ENCODE measurements around the gene CELSR1. TPM values are rescaled to one million over a fixed set of nuclear protein-coding genes. Genes with fewer than 3 reads are reported as not detected.
A peak's percentile ranks its signal among the peaks of the same experiment; 100 is the strongest.

The CELSR1 gene
- total RNA-seq, 3 donors from 2014 or later = 1.9 to 4.2 (median 2.5) TPM

- H3K4me3 ChIP-seq = no peak overlapping the region
- no peak for ATAC-seq
- H3K9me3 ChIP-seq = no peaks in the 10 kb centered on the region
- intact Hi-C loops (cut with DNase I, micrococcal nuclease) = no loop called here
- TF ChIP-seq CTCF (IDR thresholded peaks at IDR 0.05) = no peak
- no peaks in the 10 kb centered on the region for H3K36me3 ChIP-seq (ENCODE audit: low read depth)
- H3K4me1 ChIP-seq (ENCODE audit: low read depth) = no peaks in the 10 kb centered on the region
- no peak for DNase-seq
These were observed 73.1 kb downstream of the CELSR1 start for GRCh38 chr22:46464296-46464695.

GRCh38 chr22:46463435-46464227 is 73.8 kb downstream of the CELSR1 start:
- DNase-seq (peak in 1 of 3 donors; percentile 36), ATAC-seq (no peak)
- H3K4me1 ChIP-seq (ENCODE audit: low read depth) = no peaks in the 10 kb centered on the region
- no peaks in the 10 kb centered on the region for H3K36me3 ChIP-seq (ENCODE audit: low read depth)
- no peaks in the 10 kb centered on the region for H3K9me3 ChIP-seq
- TF ChIP-seq CTCF (IDR thresholded peaks at IDR 0.05) = no peak
- H3K4me3 ChIP-seq = no peak overlapping the region
- intact Hi-C loops (cut with DNase I, micrococcal nuclease) = no loop called here

- no peaks in the 10 kb centered on the region for H3K4me1 ChIP-seq (ENCODE audit: low read depth)
- no peaks in the 10 kb centered on the region for H3K9me3 ChIP-seq
- ATAC-seq = no peak
- no peak overlapping the region for H3K4me3 ChIP-seq
- no peaks in the 10 kb centered on the region for H3K36me3 ChIP-seq (ENCODE audit: low read depth)
- no peak for DNase-seq
- intact Hi-C loops (cut with DNase I, micrococcal nuclease) = no loop called here
- TF ChIP-seq CTCF (IDR thresholded peaks at IDR 0.05) = no peak
These were observed 74.6 kb downstream of the CELSR1 start for GRCh38 chr22:46462726-46463371.

- DNase-seq (no peak), ATAC-seq (no peak)
- Histone ChIP-seq H3K4me3 (no peak overlapping the region), H3K4me1 (ENCODE audit: low read depth) (no peaks in the 10 kb centered on the region), H3K9me3 (no peaks in the 10 kb centered on the region), H3K36me3 (ENCODE audit: low read depth) (no peaks in the 10 kb centered on the region)
- no peak for TF ChIP-seq CTCF (IDR thresholded peaks at IDR 0.05)
- intact Hi-C loops (cut with DNase I, micrococcal nuclease) = no loop called here
These were observed 75.7 kb downstream of the CELSR1 start for GRCh38 chr22:46461566-46462180.

- Histone ChIP-seq H3K9me3 (no peaks in the 10 kb centered on the region), H3K36me3 (ENCODE audit: low read depth) (no peaks in the 10 kb centered on the region), H3K4me3 (no peak overlapping the region), H3K4me1 (ENCODE audit: low read depth) (no peaks in the 10 kb centered on the region)
- intact Hi-C loops (cut with DNase I, micrococcal nuclease) = no loop called here
- TF ChIP-seq CTCF (IDR thresholded peaks at IDR 0.05) = no peak
- ATAC-seq (no peak), DNase-seq (no peak)
These were observed 76.6 kb downstream of the CELSR1 start for GRCh38 chr22:46460857-46461256.
